Hepatocyte (in vitro differentiated cells): ENCODE results near the gene MADD.

ENCODE experiments used
- EZH2 ChIP-seq: fragments of 200-600 bp; sonication (generic); IDR thresholded peaks from 2 replicates; pipeline ENCODE4 v1.6.1; 2016; ENCODE audit warnings: antibody characterized with exemption, mild to moderate bottlenecking, borderline replicate concordance
- EZH2phosphoT487 ChIP-seq: fragments of 200-600 bp; sonication (generic); IDR thresholded peaks from one replicate; pipeline ENCODE4 v1.6.1; 2018; ENCODE audit warnings: antibody characterized with exemption, mild to moderate bottlenecking, low read depth, moderate library complexity; ENCODE audit not compliant: unreplicated experiment, severe bottlenecking
- TF ChIP-seq, protein P1 (sequence below): fragments of 200-600 bp; sonication (generic); IDR thresholded peaks from 2 replicates; pipeline ENCODE4 v1.5.1; 2016; ENCODE audit warnings: antibody characterized with exemption, mild to moderate bottlenecking; ENCODE audit not compliant: poor library complexity

DNA sequence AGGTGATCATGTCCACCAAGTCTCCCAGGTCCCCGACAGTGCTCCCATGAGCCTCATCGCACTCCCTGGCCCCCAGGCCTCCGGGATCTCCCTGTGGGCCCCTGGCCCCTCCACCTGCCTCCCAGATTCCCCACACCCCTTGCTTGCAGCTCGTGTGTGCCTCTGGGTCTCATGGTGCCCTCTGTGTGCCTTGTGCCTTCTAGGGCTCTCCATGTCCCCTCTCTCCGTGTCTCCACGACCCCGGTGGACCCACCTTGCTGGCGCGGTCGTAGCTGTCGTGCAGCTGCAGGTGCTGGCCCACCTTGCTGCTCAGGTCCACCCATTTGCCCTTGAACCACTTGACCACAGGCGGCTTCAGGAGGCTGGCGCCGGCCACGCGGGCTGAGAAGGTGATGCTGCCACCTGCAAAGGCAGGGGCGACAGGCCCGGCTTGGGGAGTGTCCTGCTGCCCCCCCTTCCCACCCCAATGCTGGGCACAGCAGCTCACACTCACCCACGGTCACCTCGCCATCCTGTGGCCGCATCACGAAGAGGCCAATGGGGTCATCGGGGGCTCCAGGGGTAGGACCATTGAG, 79.7 kb downstream of the MADD start:
- TF ChIP-seq, protein P1, sequence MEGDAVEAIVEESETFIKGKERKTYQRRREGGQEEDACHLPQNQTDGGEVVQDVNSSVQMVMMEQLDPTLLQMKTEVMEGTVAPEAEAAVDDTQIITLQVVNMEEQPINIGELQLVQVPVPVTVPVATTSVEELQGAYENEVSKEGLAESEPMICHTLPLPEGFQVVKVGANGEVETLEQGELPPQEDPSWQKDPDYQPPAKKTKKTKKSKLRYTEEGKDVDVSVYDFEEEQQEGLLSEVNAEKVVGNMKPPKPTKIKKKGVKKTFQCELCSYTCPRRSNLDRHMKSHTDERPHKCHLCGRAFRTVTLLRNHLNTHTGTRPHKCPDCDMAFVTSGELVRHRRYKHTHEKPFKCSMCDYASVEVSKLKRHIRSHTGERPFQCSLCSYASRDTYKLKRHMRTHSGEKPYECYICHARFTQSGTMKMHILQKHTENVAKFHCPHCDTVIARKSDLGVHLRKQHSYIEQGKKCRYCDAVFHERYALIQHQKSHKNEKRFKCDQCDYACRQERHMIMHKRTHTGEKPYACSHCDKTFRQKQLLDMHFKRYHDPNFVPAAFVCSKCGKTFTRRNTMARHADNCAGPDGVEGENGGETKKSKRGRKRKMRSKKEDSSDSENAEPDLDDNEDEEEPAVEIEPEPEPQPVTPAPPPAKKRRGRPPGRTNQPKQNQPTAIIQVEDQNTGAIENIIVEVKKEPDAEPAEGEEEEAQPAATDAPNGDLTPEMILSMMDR: no peak
- no peak for TF ChIP-seq EZH2
- no peak for TF ChIP-seq EZH2phosphoT487
